ENCODE results near the gene MELTF.

- TF ChIP-seq MYC (IDR thresholded peaks at IDR 0.05; ENCODE audit: borderline replicate concordance, low read length) (no peak), MAZ (IDR thresholded peaks at IDR 0.05; ENCODE audit: borderline replicate concordance, low read depth, low read length) (no peak), RCOR1 (IDR thresholded peaks at IDR 0.05; ENCODE audit: low read depth, low read length) (no peak), MAX (IDR thresholded peaks at IDR 0.05) (no peak), RFX5 (IDR thresholded peaks at IDR 0.05) (no peak), CTCF (IDR thresholded peaks at IDR 0.05) (no peak), ZFP36 (IDR thresholded peaks at IDR 0.05; ENCODE audit: borderline replicate concordance, partially characterized antibody) (no peak), POLR2A (IDR thresholded peaks at IDR 0.05; ENCODE audit: low read length) (no peak), HDAC2 (IDR thresholded peaks at IDR 0.05) (no peak), JUN (IDR thresholded peaks at IDR 0.05) (no peak), KDM5A (IDR thresholded peaks at IDR 0.05) (no peak), JUNB (IDR thresholded peaks at IDR 0.05) (no peak)
These were observed 48.0 kb downstream of the MELTF start for GRCh38 chr3:196981657-196982056.

All from A549 (cell line).